Measurements from ENCODE around the gene MTMR4. TPM values are rescaled to one million over a fixed set of nuclear protein-coding genes. Genes with fewer than 3 reads are reported as not detected.
"Not testable (repeated sequence)": the region's sequence is repeated elsewhere in the genome, so short reads cannot be mapped to it uniquely, and the experiment has no call there.

Gene MTMR4
- total RNA-seq, 1 donor, result 44.9 TPM

DNA sequence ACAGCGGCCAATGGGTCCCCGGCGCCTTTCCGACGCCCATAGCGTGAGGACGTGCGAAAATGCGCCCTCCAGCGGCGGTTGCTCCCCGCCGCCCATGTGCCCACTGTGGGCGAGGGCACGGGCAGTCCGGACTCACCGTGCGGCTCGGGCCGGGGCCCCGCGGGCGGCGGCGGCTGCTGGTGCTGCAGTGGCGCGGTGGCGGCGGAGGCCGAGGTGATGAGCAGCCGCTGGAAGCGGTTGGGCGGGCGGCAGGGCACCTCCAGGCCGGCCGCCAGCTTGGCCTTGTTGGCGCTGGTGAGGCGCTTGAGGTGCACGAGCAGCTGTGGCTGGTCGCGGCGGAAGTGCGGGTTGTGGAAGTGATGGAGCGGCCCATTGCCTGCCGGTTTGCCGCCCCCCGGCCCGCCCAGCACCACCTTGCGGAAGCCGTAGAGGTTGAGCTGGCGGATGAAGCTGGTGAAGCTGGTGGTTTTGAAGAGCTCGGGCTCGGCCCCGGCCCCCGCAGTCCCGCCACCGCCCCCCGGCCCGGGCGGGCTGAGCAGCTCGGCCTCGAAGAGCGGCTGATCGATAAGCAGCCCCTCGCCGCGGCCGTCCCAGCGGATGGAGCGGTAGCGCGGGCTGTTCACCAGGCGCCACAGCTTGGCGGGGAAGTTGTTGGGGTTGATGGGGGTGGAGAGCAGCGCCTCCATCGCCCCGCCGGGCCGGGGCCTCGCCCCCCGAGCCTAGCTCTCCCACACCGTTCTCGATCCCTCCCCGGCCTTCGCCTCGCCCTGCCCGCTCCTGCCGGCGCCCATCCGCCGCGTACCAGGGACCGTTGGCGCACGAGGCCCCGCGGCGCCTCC, 26.6 kb downstream of the MTMR4 start, which contains the start of gene HSF5:
Gene HSF5, minus strand, starts transcription at position 820 of the 839 bp plus-strand sequence. Its CDS starts 134 bp downstream, at position 686.
- H3K4me3 ChIP-seq (ENCODE audit: low read depth, low read length), result no peak within 1 kb of the TSS
- DNase-seq (ENCODE audit: low read depth), result no peak
- no peak for TF ChIP-seq CTCF (IDR thresholded peaks at IDR 0.05; ENCODE audit: insufficient read depth, low read depth, low read length)

- TF ChIP-seq CTCF (IDR thresholded peaks at IDR 0.05; ENCODE audit: insufficient read depth, low read depth, low read length), result no peak
These were observed 29.8 kb downstream of the MTMR4 start for GRCh38 chr17:58484600-58484999.

DNA sequence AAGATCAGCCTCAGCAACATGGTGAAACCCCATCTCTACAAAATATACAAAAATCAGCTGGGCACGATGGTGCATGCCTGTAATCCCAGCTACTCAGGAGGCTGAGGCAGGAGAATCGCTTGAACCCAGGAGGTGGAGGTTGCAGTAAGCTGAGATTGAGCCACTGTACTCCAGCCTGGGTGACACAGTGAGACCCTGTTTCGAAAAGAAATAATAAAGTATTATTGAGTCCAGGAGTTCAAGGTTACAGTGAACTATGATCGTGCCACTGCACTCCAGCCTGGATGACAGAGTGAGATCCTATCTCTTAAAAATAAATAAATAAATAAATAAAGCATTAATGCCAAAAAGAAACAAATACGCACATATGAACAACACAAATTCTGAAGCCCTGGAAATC, 32.6 kb downstream of the MTMR4 start:
- DNase-seq (ENCODE audit: low read depth); H3K4me3 ChIP-seq (ENCODE audit: low read depth, low read length): not testable (repeated sequence)

More at GRCh38 chr17:58484600-58484999, 29.8 kb downstream of the MTMR4 start:
- DNase-seq (ENCODE audit: low read depth), result no peak
- no peak overlapping the region for H3K4me3 ChIP-seq (ENCODE audit: low read depth, low read length)

DNA sequence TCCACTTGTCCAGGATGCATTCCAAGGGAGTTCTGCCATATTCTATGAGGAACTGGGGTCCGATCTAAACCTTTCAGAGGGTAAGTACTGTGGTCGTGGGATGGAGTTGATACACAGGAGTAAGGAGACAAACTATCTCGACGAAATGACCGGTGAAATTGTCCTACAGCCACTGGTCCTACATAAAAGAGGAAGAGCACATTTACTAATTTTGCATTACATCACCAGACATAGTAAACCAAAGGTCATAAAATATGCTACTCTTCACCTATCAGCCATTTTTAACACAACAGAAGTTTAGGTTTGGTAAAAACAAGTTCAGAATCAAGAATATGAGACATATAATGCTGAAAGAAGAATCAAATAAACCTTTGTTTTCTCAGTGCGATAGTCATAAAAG, 34.3 kb downstream of the MTMR4 start:
- DNase-seq (ENCODE audit: low read depth), result no peak
- H3K4me3 ChIP-seq (ENCODE audit: low read depth, low read length), result no peak overlapping the region

GRCh38 chr17:58476812-58477211, 37.6 kb downstream of the MTMR4 start:
- TF ChIP-seq CTCF (IDR thresholded peaks at IDR 0.05; ENCODE audit: insufficient read depth, low read depth, low read length), result no peak
- no peak for DNase-seq (ENCODE audit: low read depth)
- H3K4me3 ChIP-seq (ENCODE audit: low read depth, low read length), result no peak overlapping the region

More for the DNA sequence above, 34.3 kb downstream of the MTMR4 start:
- no peak for TF ChIP-seq CTCF (IDR thresholded peaks at IDR 0.05; ENCODE audit: insufficient read depth, low read depth, low read length)

- H3K4me3 ChIP-seq (ENCODE audit: low read depth, low read length), result no peak overlapping the region
- no peak for DNase-seq (ENCODE audit: low read depth)
- no peak for TF ChIP-seq CTCF (IDR thresholded peaks at IDR 0.05; ENCODE audit: insufficient read depth, low read depth, low read length)
These were observed 38.5 kb downstream of the MTMR4 start for GRCh38 chr17:58475985-58476384.

- no peak overlapping the region for H3K4me3 ChIP-seq (ENCODE audit: low read depth, low read length)
- no peak for DNase-seq (ENCODE audit: low read depth)
- no peak for TF ChIP-seq CTCF (IDR thresholded peaks at IDR 0.05; ENCODE audit: insufficient read depth, low read depth, low read length)
These were observed 44.1 kb downstream of the MTMR4 start for GRCh38 chr17:58470356-58470755.
